ENCODE results near the gene ADAMTS19. TPM values are rescaled to one million over a fixed set of nuclear protein-coding genes. Genes with fewer than 3 reads are reported as not detected.

Gene ADAMTS19
- polyA plus RNA-seq, 1 donor, result 15.1 TPM

- DNase-seq, result no peak
Measured at GRCh38 chr5:129770024-129770820, 310.1 kb downstream of the ADAMTS19 start.

- peak; percentile 59 for DNase-seq
Measured at GRCh38 chr5:129771058-129771838, 311.1 kb downstream of the ADAMTS19 start.

GRCh38 chr5:129773376-129773775, 313.3 kb downstream of the ADAMTS19 start:
- DNase-seq, result no peak

GRCh38 chr5:129781594-129781993, 321.5 kb downstream of the ADAMTS19 start:
- DNase-seq, result no peak
